Keratinocyte (primary cell): ENCODE measurements around the gene TEX36. TPM values are rescaled to one million over a fixed set of nuclear protein-coding genes. Genes with fewer than 3 reads are reported as not detected.

Source experiments
- DNase-seq: peaks from one replicate; pipeline ENCODE4 v3.0.0-alpha.2; 2011; ENCODE audit warnings: low read depth, missing footprints, low spot score
- FAIRE-seq: peaks from 2 replicates; lab custom pipeline; 2011; peaks lifted over from hg19 to GRCh38; lab: Jason Lieb, UNC
- H2AFZ ChIP-seq: 2 replicates; pipeline ENCODE4 v1.6.0; 2012; ENCODE audit warnings: low read length, control low read depth, inconsistent platforms; ENCODE audit not compliant: control insufficient read depth
- H3K27ac ChIP-seq: 2 replicates; pipeline ENCODE4 v1.5.1; 2011; ENCODE audit warnings: low read length; ENCODE audit not compliant: control insufficient read depth, insufficient read depth
- H3K27me3 ChIP-seq: 3 replicates; pipeline ENCODE4 v1.6.0; 2011; ENCODE audit warnings: low read length; ENCODE audit not compliant: control insufficient read depth, insufficient read depth; ENCODE audit errors: extremely low read depth
- H3K36me3 ChIP-seq, 2 experiments: 2 replicates in 1 of 2; 3 replicates in 1 of 2; pipeline ENCODE4 v1.5.1; 2011; ENCODE audit warnings: low read length in 2 of 2, mild to moderate bottlenecking in 1 of 2; ENCODE audit not compliant: control insufficient read depth in 2 of 2, insufficient read depth in 2 of 2; ENCODE audit errors: extremely low read depth in 1 of 2
- H3K4me1 ChIP-seq: 3 replicates; pipeline ENCODE4 v1.5.1; 2011; ENCODE audit warnings: low read length; ENCODE audit not compliant: control insufficient read depth, insufficient read depth; ENCODE audit errors: extremely low read depth
- H3K4me2 ChIP-seq: 3 replicates; pipeline ENCODE4 v1.6.0; 2011; ENCODE audit warnings: low read depth, low read length; ENCODE audit not compliant: control insufficient read depth, insufficient read depth; ENCODE audit errors: extremely low read depth
- H3K4me3 ChIP-seq, 3 experiments: fragments of 200-600 bp in 1 of 3; sonication (generic) in 1 of 3; 2 replicates in 2 of 3; 3 replicates in 1 of 3; pipeline ENCODE4 v1.5.1; 2011 to 2016; ENCODE audit warnings: low read length in 3 of 3, mild to moderate bottlenecking in 3 of 3, control low read depth in 2 of 3, inconsistent platforms in 1 of 3, low read depth in 1 of 3, mixed read lengths in 1 of 3, mixed run types in 1 of 3, moderate library complexity in 1 of 3; ENCODE audit not compliant: control insufficient read depth in 2 of 3, insufficient read depth in 2 of 3; ENCODE audit errors: extremely low read depth in 1 of 3
- H3K79me2 ChIP-seq: 2 replicates; pipeline ENCODE4 v1.6.0; 2012; ENCODE audit warnings: low read length; ENCODE audit not compliant: control insufficient read depth, insufficient read depth
- H3K9ac ChIP-seq: 3 replicates; pipeline ENCODE4 v1.6.0; 2011; ENCODE audit warnings: low read length; ENCODE audit not compliant: control insufficient read depth, insufficient read depth; ENCODE audit errors: extremely low read depth
- H3K9me1 ChIP-seq: 3 replicates; pipeline ENCODE4 v1.6.0; 2011; ENCODE audit warnings: low read length; ENCODE audit not compliant: control insufficient read depth, insufficient read depth; ENCODE audit errors: extremely low read depth
- H3K9me3 ChIP-seq: 2 replicates; pipeline ENCODE4 v1.5.1; 2012; ENCODE audit warnings: low read depth, low read length; ENCODE audit not compliant: control insufficient read depth
- H4K20me1 ChIP-seq: 3 replicates; pipeline ENCODE4 v1.6.0; 2011; ENCODE audit warnings: low read length; ENCODE audit not compliant: control insufficient read depth, insufficient read depth; ENCODE audit errors: extremely low read depth
- EZH2 ChIP-seq: IDR thresholded peaks from one replicate; pipeline ENCODE4 v1.6.1; 2012; ENCODE audit warnings: inconsistent platforms, mild to moderate bottlenecking, low read length, moderate library complexity
- dilution Hi-C: fragments of 300-500 bp; cut with MboI; formaldehyde crosslinking; loops from one replicate; pipeline ENCODE4 v1.7.0; 2020; ENCODE audit warnings: low sequenced_read_pairs; ENCODE audit not compliant: extremely low pct_ligation_motif_present
- polyA plus RNA-seq, 5 experiments: library from polyadenylated mRNA; depleted of rRNA in 3 of 5; stranded (reverse) in 3 of 5; stranded (forward) in 1 of 5; unstranded in 1 of 5; fragments of >200 nt; gene quantifications; 1 replicate in 1 of 5; 2 replicates in 3 of 5; 3 replicates in 1 of 5; pipeline versions ENCODE4 v1.2.1 to v1.2.3, GENCODE V29; 2011 to 2012; ENCODE audit warnings: missing spikeins in 2 of 5, low read depth in 1 of 5, low replicate concordance in 1 of 5
- TF ChIP-seq, protein P1 (sequence below), 3 experiments: IDR thresholded peaks in 1 of 3; conservative IDR thresholded peaks in 1 of 3; optimal IDR thresholded peaks in 1 of 3; 2 replicates in 2 of 3; 3 replicates in 1 of 3; pipeline versions ENCODE3 to v1.5.1; 2011; ENCODE audit warnings: low read length in 3 of 3, mild to moderate bottlenecking in 3 of 3, moderate library complexity in 2 of 3, control low read depth in 1 of 3, inconsistent platforms in 1 of 3; ENCODE audit not compliant: insufficient read depth in 2 of 3; ENCODE audit errors: extremely low read depth in 1 of 3

TEX36 gene
- polyA plus RNA-seq, 1 donor (not counting 4 experiments of a cell fraction or from before 2014, with no cell fraction given) = not detected

DNA sequence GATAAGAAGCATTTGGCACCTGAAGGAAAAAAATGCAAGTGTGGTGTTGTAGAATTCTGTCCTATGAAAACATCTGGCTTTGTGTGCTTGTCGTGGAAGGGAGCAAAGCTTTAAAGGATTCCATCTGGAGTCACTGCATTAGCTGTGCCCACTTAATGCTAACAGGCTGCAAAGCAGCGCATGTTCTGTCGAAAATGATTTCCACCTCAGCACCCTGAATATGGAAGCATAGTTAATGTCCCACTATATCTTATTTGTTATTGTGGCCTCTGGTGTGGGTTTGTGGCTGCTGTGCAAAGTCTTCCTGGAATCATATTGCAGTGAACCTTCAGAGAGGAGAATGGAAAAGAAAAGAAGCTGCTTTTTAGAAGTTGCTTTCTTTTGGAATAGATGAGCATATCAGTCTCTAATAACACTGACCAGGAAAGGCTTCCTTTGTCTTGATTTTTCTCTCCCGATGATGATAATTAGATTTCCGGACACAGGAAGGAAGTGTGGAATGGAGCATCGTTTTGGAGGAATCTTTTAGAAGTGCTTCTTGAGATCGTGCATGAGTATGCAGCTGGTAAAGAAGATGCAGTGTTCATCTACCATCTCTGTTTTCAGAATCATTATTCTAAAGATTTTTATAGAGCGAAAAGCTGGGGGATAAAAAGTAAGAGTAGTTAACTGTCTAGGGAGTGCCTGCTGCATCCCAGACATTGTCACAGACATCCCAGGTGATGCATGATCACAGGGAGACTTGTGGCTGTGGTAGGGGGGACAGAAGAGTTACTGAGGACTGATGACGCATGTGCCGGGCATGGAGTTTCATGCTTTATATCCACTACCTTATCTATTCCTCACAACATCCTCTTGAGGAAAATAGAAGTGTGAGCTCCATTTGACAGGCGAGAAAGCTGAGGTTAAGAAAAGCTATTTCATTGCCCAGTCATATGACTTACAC is 54.6 kb downstream of the TEX36 start:
- Histone ChIP-seq H3K4me3 (no peak overlapping the region), H3K4me2 (no peak overlapping the region), H2AFZ (no peak overlapping the region), H4K20me1 (no peaks in the 10 kb centered on the region), H3K79me2 (no peaks in the 10 kb centered on the region), H3K9me3 (no peaks in the 10 kb centered on the region), H3K36me3 (no peaks in the 10 kb centered on the region), H3K9me1 (no peaks in the 10 kb centered on the region), H3K27ac (no peak overlapping the region), H3K27me3 (peaks cover 27% of the 10 kb centered on the region), H3K4me1 (no peaks in the 10 kb centered on the region), H3K9ac (no peak overlapping the region)
- dilution Hi-C loops = no loop called here
- FAIRE-seq (no peak), DNase-seq (no peak)
- TF ChIP-seq EZH2 = no peak
- TF ChIP-seq, protein P1, sequence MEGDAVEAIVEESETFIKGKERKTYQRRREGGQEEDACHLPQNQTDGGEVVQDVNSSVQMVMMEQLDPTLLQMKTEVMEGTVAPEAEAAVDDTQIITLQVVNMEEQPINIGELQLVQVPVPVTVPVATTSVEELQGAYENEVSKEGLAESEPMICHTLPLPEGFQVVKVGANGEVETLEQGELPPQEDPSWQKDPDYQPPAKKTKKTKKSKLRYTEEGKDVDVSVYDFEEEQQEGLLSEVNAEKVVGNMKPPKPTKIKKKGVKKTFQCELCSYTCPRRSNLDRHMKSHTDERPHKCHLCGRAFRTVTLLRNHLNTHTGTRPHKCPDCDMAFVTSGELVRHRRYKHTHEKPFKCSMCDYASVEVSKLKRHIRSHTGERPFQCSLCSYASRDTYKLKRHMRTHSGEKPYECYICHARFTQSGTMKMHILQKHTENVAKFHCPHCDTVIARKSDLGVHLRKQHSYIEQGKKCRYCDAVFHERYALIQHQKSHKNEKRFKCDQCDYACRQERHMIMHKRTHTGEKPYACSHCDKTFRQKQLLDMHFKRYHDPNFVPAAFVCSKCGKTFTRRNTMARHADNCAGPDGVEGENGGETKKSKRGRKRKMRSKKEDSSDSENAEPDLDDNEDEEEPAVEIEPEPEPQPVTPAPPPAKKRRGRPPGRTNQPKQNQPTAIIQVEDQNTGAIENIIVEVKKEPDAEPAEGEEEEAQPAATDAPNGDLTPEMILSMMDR (optimal IDR thresholded peaks at IDR 0.05 in 1 of 3, IDR thresholded peaks at IDR 0.05 in 1 of 3, conservative IDR thresholded peaks at IDR 0.05 in 1 of 3; ENCODE audit: extremely low read depth in 1 of 3, insufficient read depth in 2 of 3, low read length in 3 of 3) = no peak

DNA sequence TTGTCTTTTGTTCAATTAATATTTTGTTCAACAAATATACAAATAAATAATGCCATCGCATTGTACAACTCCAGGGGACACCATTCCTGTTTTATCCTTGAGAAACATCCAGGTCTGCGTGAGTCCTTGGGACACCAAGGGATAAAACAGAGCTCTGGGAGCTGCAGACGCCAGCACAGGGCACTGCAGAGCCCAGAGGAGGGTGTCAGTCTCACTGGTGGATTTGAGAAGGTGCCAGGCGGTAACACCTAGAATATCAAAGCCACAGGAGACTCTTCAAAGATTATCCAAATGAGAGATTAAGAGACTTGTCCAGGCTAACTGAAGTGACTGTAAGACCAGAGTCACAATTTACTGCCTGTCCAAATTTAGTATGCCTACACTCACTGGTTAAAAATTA is 55.3 kb downstream of the TEX36 start:
- Histone ChIP-seq H3K9me3 (no peaks in the 10 kb centered on the region), H3K79me2 (no peaks in the 10 kb centered on the region), H3K27ac (no peak overlapping the region), H3K36me3 (no peaks in the 10 kb centered on the region), H3K9ac (no peak overlapping the region), H3K9me1 (no peaks in the 10 kb centered on the region), H3K4me1 (no peaks in the 10 kb centered on the region), H4K20me1 (no peaks in the 10 kb centered on the region), H3K4me2 (no peak overlapping the region), H3K27me3 (peaks cover 25% of the 10 kb centered on the region), H2AFZ (no peak overlapping the region), H3K4me3 (no peak overlapping the region)
- dilution Hi-C loops = no loop called here
- no peak for FAIRE-seq
- no peak for TF ChIP-seq EZH2
- TF ChIP-seq, protein P1 (optimal IDR thresholded peaks at IDR 0.05 in 1 of 3, IDR thresholded peaks at IDR 0.05 in 1 of 3, conservative IDR thresholded peaks at IDR 0.05 in 1 of 3; ENCODE audit: extremely low read depth in 1 of 3, insufficient read depth in 2 of 3, low read length in 3 of 3) = no peak
- no peak for DNase-seq
